ENCODE results near the gene SELENOW. TPM values are rescaled to one million over a fixed set of nuclear protein-coding genes. Genes with fewer than 3 reads are reported as not detected.
"Not testable (repeated sequence)": the region's sequence is repeated elsewhere in the genome, so short reads cannot be mapped to it uniquely, and the experiment has no call there.

The SELENOW gene
- total RNA-seq, 2 donors from 2014 or later, result 718 to 783 TPM

- DNase-seq (no peak), ATAC-seq (no peak)
- intact Hi-C loops (cut with DNase I), result no loop called here
Measured at GRCh38 chr19:47755762-47756626, 22.5 kb upstream of the SELENOW start.

- ATAC-seq (peak in 1 of 2 donors; percentile 6), DNase-seq (no peak)
- intact Hi-C loops (cut with DNase I), result no loop called here
Measured at GRCh38 chr19:47756627-47756929, 21.9 kb upstream of the SELENOW start.

- intact Hi-C loops (cut with DNase I), result no loop called here
- ATAC-seq (peak; percentile 30 to 33), DNase-seq (no peak)
Measured at GRCh38 chr19:47756953-47757608, 21.4 kb upstream of the SELENOW start.

- intact Hi-C loops (cut with DNase I), result no loop called here
- no peak for DNase-seq
- ATAC-seq, result no peak
Measured at GRCh38 chr19:47757617-47758442, 20.7 kb upstream of the SELENOW start.

GRCh38 chr19:47758443-47758804 lies 20.1 kb upstream of the SELENOW start:
- no peak for ATAC-seq
- DNase-seq, result no peak
- intact Hi-C loops (cut with DNase I), result no loop called here

GRCh38 chr19:47760632-47760999 lies 17.9 kb upstream of the SELENOW start:
- DNase-seq (no peak), ATAC-seq (no peak)
- intact Hi-C loops (cut with DNase I), result no loop called here

GRCh38 chr19:47761566-47761965 lies 16.9 kb upstream of the SELENOW start:
- intact Hi-C loops (cut with DNase I), result no loop called here
- DNase-seq (no peak), ATAC-seq (no peak)

- intact Hi-C loops (cut with DNase I), result no loop called here
- no peak for ATAC-seq
- DNase-seq, result no peak
Measured at GRCh38 chr19:47762151-47762550, 16.4 kb upstream of the SELENOW start.

GRCh38 chr19:47762615-47763308 lies 15.7 kb upstream of the SELENOW start:
- peak; percentile 43 to 60 for ATAC-seq
- intact Hi-C loops (cut with DNase I), result no loop called here
- peak; percentile 69 for DNase-seq

- DNase-seq; ATAC-seq; intact Hi-C loops (cut with DNase I): not testable (repeated sequence)
Measured at GRCh38 chr19:47764705-47765104, 13.8 kb upstream of the SELENOW start.

- DNase-seq, result peak; percentile 81
- intact Hi-C loops (cut with DNase I), result loop anchor here in 1 of 2 donors (1.0 kb wide), 1 partner anchor 23 kb away; no protein-coding TSS in a partner anchor
- peak; percentile 76 to 82 for ATAC-seq
Measured at GRCh38 chr19:47765523-47766358, 12.8 kb upstream of the SELENOW start.

GRCh38 chr19:47766359-47766620 lies 12.2 kb upstream of the SELENOW start:
- DNase-seq, result no peak
- ATAC-seq, result no peak
- intact Hi-C loops (cut with DNase I), result loop anchor here in 1 of 2 donors (1.0 kb wide), 1 partner anchor 22 kb away; no protein-coding TSS in a partner anchor

- intact Hi-C loops (cut with DNase I), result loop anchor here in 1 of 2 donors (1.0 kb wide), 1 partner anchor 22 kb away; no protein-coding TSS in a partner anchor
- ATAC-seq (no peak), DNase-seq (no peak)
Measured at GRCh38 chr19:47766670-47767069, 11.8 kb upstream of the SELENOW start.

- DNase-seq (no peak), ATAC-seq (no peak)
- intact Hi-C loops (cut with DNase I), result no loop called here
Measured at GRCh38 chr19:47767349-47767748, 11.2 kb upstream of the SELENOW start.

GRCh38 chr19:47768604-47769003 lies 9.9 kb upstream of the SELENOW start:
- no peak for ATAC-seq
- DNase-seq, result no peak
- intact Hi-C loops (cut with DNase I), result no loop called here

GRCh38 chr19:47769534-47769933 lies 9.0 kb upstream of the SELENOW start:
- intact Hi-C loops (cut with DNase I), result no loop called here
- no peak for ATAC-seq

GRCh38 chr19:47771291-47771690 lies 7.2 kb upstream of the SELENOW start:
- DNase-seq; intact Hi-C loops (cut with DNase I); ATAC-seq: not testable (repeated sequence)

More at GRCh38 chr19:47769534-47769933, 9.0 kb upstream of the SELENOW start:
- no peak for DNase-seq

- no peak for ATAC-seq
- intact Hi-C loops (cut with DNase I), result no loop called here
- no peak for DNase-seq
Measured at GRCh38 chr19:47776568-47776967, 1.9 kb upstream of the SELENOW start.

Data from left cardiac atrium (tissue), 4 donors.